ENCODE measurements around the gene SCART1. TPM values are rescaled to one million over a fixed set of nuclear protein-coding genes. Genes with fewer than 3 reads are reported as not detected.

SCART1 gene
- total and polyA plus RNA-seq, 2 donors, result 0.86 to 3.3 TPM

DNA sequence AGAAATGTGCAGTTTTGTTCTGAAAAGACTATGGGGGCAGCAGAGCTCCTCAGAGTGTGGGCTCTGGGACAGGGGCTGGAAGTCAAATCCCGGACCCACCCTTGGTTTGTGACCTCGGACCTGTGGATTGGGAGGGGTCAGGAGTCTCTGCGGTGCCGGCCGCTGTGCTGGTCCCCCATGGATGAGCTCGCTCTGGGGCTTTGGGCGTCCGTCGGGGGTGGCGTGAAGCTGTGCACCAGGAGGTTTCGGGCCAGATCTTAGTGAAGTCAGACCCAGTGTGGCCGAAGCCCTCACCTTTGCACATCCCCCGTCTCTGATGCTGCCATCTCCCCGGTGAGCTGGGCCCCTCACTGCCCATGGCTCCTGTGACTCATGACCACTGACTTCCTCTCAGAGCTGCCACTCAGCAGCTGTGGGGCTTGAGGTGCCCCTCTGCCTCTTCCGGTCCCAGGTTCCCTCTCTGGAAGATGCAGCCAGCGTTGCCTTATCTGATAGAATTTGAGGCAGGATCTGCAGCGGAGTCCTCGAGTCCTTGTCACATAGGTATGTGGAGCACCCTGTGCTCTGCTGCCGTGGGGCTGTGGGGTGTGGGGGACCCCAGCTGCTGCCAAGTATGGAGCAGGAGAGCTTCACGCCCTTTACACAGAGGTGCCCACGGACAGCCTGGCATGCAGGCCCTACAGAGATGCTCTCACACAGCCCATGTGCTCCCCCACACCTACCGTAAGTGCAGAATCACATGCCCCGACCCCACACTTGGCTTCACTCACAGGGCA, 11.4 kb upstream of the SCART1 start:
- WGBS, result 82% methylated on average over 23 of the region's 23 CpGs
- H3K4me3 ChIP-seq (ENCODE audit: low read depth, low read length), result no peak overlapping the region
- no peaks in the 10 kb centered on the region for H3K4me1 ChIP-seq (ENCODE audit: insufficient read depth)
- DNase-seq (ENCODE audit: extremely low spot score), result no peak
- H3K36me3 ChIP-seq (ENCODE audit: insufficient read depth), result no peaks in the 10 kb centered on the region
- no peak overlapping the region for H3K27ac ChIP-seq (ENCODE audit: low read depth)

DNA sequence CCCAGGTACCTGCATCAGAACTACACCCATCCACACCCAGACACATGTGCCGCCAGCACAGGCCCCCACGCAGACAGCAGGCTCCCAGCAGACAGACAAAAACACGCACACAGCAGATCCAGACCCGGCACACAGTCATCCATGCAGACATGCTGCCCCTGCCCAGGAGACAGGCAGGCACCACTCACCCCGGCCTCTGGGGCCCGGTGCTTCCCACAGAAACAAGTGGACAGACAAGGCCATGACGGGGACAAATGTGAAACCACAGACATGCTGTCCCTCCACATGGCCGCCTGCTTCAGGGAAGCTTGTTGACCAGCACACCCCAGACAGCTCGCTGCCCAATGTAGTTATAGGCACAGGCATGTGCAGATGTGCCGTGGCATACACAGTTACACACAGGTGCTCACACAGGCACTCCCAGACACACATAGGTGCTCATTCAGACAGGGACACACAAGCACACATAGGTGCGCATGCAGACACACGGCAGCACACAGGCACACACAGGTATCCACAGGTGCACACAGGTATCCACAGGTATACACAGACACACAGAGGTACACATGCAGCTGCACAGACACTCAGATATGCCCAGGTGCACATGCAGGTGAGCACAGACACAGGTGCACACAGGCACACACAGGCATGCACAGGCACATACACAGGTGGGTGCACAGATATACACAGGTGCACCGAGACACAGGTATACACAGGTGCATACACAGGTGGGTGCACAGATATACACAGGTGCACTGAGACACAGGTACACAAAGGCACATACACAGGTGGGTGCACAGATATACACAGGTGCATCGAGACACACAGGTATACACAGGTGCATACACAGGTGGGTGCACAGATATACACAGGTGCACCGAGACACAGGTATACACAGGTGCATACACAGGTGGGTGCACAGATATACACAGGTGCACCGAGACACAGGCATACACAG, 10.5 kb upstream of the SCART1 start:
- WGBS, result 89% methylated on average over 16 of the region's 16 CpGs
- DNase-seq (ENCODE audit: extremely low spot score), result no peak
- H3K36me3 ChIP-seq (ENCODE audit: insufficient read depth), result no peaks in the 10 kb centered on the region

DNA sequence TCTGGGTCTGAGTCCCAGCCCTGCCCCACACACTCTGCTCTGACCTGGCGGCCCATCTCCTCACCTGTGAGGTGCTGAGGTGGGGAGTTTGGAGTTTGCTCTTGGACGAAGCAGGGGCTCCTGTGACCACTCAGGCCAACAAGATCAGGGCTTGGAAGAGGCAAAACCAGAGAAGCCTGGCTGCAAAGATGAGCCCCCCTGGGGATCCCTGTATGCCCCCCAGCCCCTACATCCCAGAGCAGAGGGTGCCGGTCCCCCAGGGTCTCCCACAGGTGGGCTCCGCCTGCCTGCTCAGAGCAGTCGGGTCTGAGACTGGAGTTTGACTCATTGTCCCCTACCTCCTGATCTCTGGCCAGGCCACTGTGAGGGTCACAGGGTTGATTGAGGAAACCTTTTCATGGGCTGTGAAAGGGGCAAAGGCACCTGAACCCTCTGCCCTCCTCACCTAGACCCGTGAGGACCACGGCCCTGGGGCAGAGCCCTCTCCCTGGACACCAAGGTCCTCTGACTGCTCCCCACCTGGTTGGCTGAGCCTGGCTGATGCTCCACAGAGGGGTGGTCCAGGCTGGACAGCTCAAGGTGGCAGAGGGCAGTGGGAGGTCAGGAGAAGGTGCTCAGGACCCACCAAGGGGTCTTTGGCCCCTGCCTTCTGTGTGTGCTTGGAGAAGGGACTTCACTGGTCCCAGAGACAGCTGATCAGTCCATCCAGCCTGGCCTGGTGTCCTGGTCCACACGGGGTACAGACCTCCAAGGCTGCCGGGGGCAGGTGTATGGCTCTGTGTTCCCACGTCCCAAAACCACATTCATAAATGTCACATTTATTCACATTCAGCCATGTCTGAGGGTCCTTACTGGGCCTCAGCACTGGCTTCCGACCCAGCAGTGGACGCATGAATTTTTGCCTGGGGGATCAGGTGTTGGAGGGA, 9.1 kb upstream of the SCART1 start:
- DNase-seq (ENCODE audit: extremely low spot score), result no peak
- H3K4me1 ChIP-seq (ENCODE audit: insufficient read depth), result no peaks in the 10 kb centered on the region
- no peaks in the 10 kb centered on the region for H3K36me3 ChIP-seq (ENCODE audit: insufficient read depth)
- no peak overlapping the region for H3K4me3 ChIP-seq (ENCODE audit: low read depth, low read length)
- 90% methylated on average over 12 of the region's 12 CpGs for WGBS
- no peak overlapping the region for H3K27ac ChIP-seq (ENCODE audit: low read depth)

More for the DNA sequence above, 10.5 kb upstream of the SCART1 start:
- H3K4me1 ChIP-seq (ENCODE audit: insufficient read depth), result no peaks in the 10 kb centered on the region
- no peak overlapping the region for H3K27ac ChIP-seq (ENCODE audit: low read depth)
- H3K4me3 ChIP-seq (ENCODE audit: low read depth, low read length), result no peak overlapping the region

DNA sequence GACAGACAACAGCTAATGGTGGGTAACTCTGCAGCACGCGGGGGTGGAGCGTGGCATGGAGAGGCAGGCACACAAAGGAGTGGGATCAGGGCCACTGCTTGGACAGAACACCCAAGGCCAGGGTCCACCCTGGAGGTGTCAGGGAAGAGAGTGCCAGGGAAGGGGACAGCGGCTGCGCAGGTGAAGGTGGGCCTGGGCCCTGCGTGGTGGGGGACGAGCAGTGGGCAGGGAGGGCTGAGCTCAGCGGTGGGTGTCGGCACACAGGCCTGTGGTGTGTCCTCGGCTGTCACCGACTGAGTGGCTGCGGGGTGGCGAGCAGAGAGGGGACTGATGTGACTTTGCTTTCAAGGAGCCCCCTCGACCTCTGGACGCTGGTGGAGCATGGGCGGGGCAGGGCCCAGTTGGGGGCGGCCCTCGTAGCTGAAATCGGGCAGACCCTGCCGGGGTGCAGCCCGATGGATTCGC, 8.4 kb upstream of the SCART1 start:
- Histone ChIP-seq H3K27ac (ENCODE audit: low read depth) (no peak overlapping the region), H3K4me3 (ENCODE audit: low read depth, low read length) (no peak overlapping the region), H3K36me3 (ENCODE audit: insufficient read depth) (no peaks in the 10 kb centered on the region), H3K4me1 (ENCODE audit: insufficient read depth) (no peaks in the 10 kb centered on the region)
- 90% methylated on average over 22 of the region's 22 CpGs for WGBS
- DNase-seq (ENCODE audit: extremely low spot score), result no peak

DNA sequence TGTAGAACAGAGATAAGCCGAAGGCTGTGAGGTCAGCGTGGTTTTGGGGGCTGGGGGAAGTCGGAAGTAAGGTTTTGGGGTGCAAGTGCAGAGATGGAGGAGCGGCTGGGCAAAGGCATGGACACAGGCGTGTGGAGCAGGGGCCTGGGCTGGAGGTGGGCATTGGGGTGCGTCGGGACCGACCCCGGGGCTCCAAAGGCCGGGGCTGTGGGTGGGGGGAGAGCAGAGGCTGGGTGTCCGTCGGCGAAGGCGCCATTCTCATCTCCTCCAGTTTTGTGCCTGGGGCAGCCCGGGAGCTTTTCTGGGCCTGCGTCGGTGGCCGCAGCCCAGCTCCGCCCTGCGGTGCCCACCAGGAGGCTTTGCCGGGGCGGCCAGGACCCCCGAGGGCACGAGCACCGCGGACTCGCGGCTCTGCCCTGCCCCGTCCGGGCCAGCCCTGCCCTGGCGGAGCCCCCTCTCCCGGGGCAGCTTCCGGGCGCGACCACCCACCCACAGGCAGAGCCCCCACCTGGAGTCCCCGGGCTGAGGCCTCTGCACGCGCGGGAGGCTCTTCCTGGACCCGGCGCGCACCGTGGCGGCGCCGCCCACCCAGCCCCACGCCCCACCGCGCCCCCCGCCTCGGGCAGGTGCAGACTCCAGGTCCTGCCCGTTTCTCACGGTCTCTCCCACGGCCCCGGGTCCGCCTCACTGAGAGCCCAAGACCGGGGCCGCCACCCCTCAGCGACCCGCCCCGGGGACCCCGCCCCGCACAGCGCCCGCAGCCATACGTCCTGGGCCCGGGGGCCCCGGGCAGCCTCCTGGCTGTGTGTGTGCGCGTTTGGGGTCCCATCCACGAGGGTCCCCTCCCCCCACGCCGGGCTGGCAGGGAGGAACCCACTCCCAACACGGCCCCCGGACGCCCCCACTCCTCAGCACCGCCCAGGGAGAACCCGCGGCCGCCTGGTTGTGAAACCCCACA, 7.7 kb upstream of the SCART1 start:
- H3K36me3 ChIP-seq (ENCODE audit: insufficient read depth), result no peaks in the 10 kb centered on the region
- H3K4me3 ChIP-seq (ENCODE audit: low read depth, low read length), result no peak overlapping the region
- 53% methylated on average over 80 of the region's 80 CpGs for whole genome bisulfite sequencing
- no peak for DNase-seq (ENCODE audit: extremely low spot score)
- no peaks in the 10 kb centered on the region for H3K4me1 ChIP-seq (ENCODE audit: insufficient read depth)
- H3K27ac ChIP-seq (ENCODE audit: low read depth), result no peak overlapping the region

DNA sequence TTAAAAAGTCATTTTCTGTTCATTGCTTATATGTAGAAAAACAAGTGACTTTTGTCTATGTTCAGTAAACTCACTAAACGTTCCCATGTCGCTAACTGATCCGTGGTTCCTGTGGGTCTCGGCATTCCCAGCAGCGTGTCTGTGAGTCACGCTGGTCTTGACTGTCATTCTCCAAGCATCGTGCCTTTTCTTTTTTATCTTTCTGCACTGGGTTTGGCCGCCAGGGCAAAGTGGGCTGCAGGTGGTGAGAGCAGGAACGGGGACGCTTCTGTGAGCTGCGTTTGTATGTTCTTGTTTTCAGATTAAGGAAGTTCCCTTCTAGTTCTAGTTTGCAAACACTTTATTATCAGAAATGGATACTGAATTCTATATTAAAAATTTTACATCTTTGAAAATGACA, 6.8 kb upstream of the SCART1 start:
- Histone ChIP-seq H3K27ac (ENCODE audit: low read depth) (no peak overlapping the region), H3K4me1 (ENCODE audit: insufficient read depth) (no peaks in the 10 kb centered on the region), H3K4me3 (ENCODE audit: low read depth, low read length) (no peak overlapping the region), H3K36me3 (ENCODE audit: insufficient read depth) (no peaks in the 10 kb centered on the region)
- 85% methylated on average over 11 of the region's 11 CpGs for WGBS
- no peak for DNase-seq (ENCODE audit: extremely low spot score)

DNA sequence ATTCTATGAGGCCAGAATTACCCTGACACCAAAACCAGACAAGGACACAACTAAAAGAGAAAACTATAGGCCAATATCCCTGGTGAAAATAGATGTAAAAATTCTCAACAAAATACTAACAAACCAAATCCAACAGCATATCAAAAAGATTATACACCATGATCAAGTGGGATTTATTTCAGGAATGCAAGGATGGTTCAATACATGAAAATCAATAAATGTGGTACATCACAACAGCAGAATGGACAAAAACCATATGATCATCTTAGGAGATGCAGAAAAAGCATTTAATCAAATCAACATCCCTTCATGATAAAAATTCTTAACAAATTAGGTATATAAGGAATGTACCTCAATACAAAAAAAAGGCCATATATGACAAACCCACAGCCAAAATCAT, 5.6 kb upstream of the SCART1 start:
- DNase-seq (ENCODE audit: extremely low spot score), result no peak
- Histone ChIP-seq H3K27ac (ENCODE audit: low read depth) (no peak overlapping the region), H3K4me1 (ENCODE audit: insufficient read depth) (no peaks in the 10 kb centered on the region)

GRCh38 chr10:133451346-133451745, 2.4 kb upstream of the SCART1 start:
- no peak for DNase-seq (ENCODE audit: extremely low spot score)
- Histone ChIP-seq H3K27ac (ENCODE audit: low read depth) (no peak overlapping the region), H3K36me3 (ENCODE audit: insufficient read depth) (no peaks in the 10 kb centered on the region), H3K4me3 (ENCODE audit: low read depth, low read length) (no peak overlapping the region), H3K4me1 (ENCODE audit: insufficient read depth) (no peaks in the 10 kb centered on the region)
- 57% methylated on average over 4 of the region's 4 CpGs for WGBS

More for the DNA sequence above, 5.6 kb upstream of the SCART1 start:
- Histone ChIP-seq H3K36me3 (ENCODE audit: insufficient read depth) (no peaks in the 10 kb centered on the region), H3K4me3 (ENCODE audit: low read depth, low read length) (no peak overlapping the region)

DNA sequence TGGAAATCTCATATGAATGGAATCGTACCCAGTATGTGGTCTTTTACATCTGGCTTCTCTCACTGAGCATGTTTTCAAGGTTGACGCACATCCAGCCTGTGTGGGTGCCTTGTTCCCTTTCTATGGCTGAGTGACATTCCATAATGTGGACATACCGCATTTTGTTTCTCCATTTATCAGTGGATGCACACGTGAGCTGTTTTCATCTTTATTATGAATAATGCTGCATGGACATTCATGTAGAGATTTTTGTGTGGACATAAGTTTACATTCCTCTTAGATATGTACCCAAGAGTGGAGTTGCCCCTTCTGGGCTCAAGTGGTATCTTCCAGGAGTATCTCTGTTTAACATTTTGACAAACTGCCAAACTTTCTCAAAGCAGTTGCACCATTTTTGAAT, 1.3 kb upstream of the SCART1 start:
- 81% methylated on average over 4 of the region's 4 CpGs for WGBS
- Histone ChIP-seq H3K27ac (ENCODE audit: low read depth) (no peak overlapping the region), H3K4me3 (ENCODE audit: low read depth, low read length) (no peak overlapping the region), H3K4me1 (ENCODE audit: insufficient read depth) (no peaks in the 10 kb centered on the region), H3K36me3 (ENCODE audit: insufficient read depth) (no peaks in the 10 kb centered on the region)
- no peak for DNase-seq (ENCODE audit: extremely low spot score)

GRCh38 chr10:133454204-133454893, 604 bp downstream of the SCART1 start:
- WGBS, result 88% methylated on average over 10 of the region's 10 CpGs
- DNase-seq (ENCODE audit: extremely low spot score), result no peak
- no peaks in the 10 kb centered on the region for H3K36me3 ChIP-seq (ENCODE audit: insufficient read depth)
- H3K4me3 ChIP-seq (ENCODE audit: low read depth, low read length), result no peak overlapping the region
- H3K27ac ChIP-seq (ENCODE audit: low read depth), result no peak overlapping the region
- H3K4me1 ChIP-seq (ENCODE audit: insufficient read depth), result no peaks in the 10 kb centered on the region

DNA sequence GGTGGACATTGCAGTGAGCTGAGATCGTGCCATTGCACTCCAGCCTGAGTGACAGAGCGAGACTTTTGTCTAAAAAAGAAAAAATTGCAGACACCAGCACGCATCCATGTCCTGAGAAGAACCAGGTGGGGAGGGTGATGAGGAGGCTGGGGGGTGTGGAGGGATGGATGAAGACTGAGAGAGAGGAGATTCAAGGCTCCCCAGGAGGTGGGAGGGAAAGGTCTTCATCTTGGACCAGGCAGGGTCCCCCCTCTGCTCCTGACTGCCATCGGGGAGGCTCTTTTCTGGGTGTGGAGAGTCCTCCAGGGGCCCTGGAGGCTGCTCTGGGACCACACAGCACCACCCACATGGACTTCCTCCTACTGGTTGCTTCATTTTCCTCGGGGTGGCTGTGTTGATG, 1.5 kb downstream of the SCART1 start:
- no peak for DNase-seq (ENCODE audit: extremely low spot score)
- 79% methylated on average over 5 of the region's 5 CpGs for WGBS

DNA sequence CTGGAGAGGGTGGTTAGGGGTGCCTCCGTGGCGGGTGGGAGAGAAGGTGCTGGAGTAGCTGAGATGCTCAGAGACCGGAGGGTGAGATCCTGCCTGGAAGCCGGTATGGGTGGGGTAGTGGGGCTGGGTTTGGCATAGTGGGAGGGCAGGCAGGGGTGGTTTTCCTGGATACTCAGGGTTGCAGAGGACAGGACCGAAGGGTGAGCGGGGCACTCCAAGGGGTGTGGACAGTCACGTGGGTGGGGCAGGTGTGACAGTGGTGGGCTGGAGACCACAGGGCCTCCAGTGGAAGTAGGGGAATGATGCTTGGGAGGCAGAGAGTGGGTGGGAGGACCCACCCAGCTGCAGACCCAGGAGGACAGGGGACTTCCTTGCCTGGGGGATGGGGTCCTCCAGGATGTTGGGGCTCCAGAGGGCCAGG, 1.9 kb downstream of the SCART1 start:
- WGBS, result 91% methylated on average over 7 of the region's 7 CpGs
- Histone ChIP-seq H3K36me3 (ENCODE audit: insufficient read depth) (no peaks in the 10 kb centered on the region), H3K27ac (ENCODE audit: low read depth) (no peak overlapping the region), H3K4me3 (ENCODE audit: low read depth, low read length) (no peak overlapping the region), H3K4me1 (ENCODE audit: insufficient read depth) (no peaks in the 10 kb centered on the region)
- no peak for DNase-seq (ENCODE audit: extremely low spot score)

More for the DNA sequence above, 1.5 kb downstream of the SCART1 start:
- Histone ChIP-seq H3K4me1 (ENCODE audit: insufficient read depth) (no peaks in the 10 kb centered on the region), H3K4me3 (ENCODE audit: low read depth, low read length) (no peak overlapping the region), H3K36me3 (ENCODE audit: insufficient read depth) (no peaks in the 10 kb centered on the region), H3K27ac (ENCODE audit: low read depth) (no peak overlapping the region)

Measured in urinary bladder (tissue), 4 donors.